IMR-90 (cell line): Measurements from ENCODE around the gene AP2B1. TPM values are rescaled to one million over a fixed set of nuclear protein-coding genes. Genes with fewer than 3 reads are reported as not detected.
A peak's percentile ranks its signal among the peaks of the same experiment; 100 is the strongest.

Source experiments
- ATAC-seq: fragments of 200-7000 bp; cut with Tn5 transposase; 2 replicates; pipeline ENCODE4 v1.9.1; 2020; ENCODE audit warnings: low read depth, mild to moderate bottlenecking, moderate library complexity
- BruUV-seq: library from RNA; stranded (reverse); fragments of 400-500 nt; replicated peaks from 2 replicates; lab custom pipeline; 2021; lab: Mats Ljungman, UMichigan
- CTCF ChIA-PET: fragments of 300-600 bp; formaldehyde crosslinking; extraction: SDS; loops from one replicate; lab custom pipeline; 2021; ENCODE audit warnings: antibody characterized with exemption; lab: Yijun Ruan, JAX
- POLR2A ChIA-PET: fragments of 300-600 bp; sonication (Branson Sonifier 250); formaldehyde crosslinking; loops from one replicate; lab custom pipeline; 2022; ENCODE audit warnings: antibody characterized with exemption; ENCODE audit not compliant: unreplicated experiment; lab: Charles Lee
- DNase-seq: peaks from one replicate; pipeline ENCODE4 v3.0.0; 2013
- H2AFZ ChIP-seq: replicated peaks from 2 replicates; pipeline ENCODE3; 2013; ENCODE audit warnings: low read length, mild to moderate bottlenecking; ENCODE audit not compliant: poor library complexity
- H2AK5ac ChIP-seq: 2 replicates; pipeline ENCODE4 v1.6.1; 2013; ENCODE audit warnings: low read depth, low read length, inconsistent platforms
- H2AK9ac ChIP-seq: replicated peaks from 2 replicates; pipeline ENCODE3; 2013; ENCODE audit warnings: mild to moderate bottlenecking, low read depth, low read length, moderate library complexity; ENCODE audit not compliant: poor library complexity
- H2BK120ac ChIP-seq: 2 replicates; pipeline ENCODE4 v1.6.1; 2013; ENCODE audit warnings: low read depth, low read length, inconsistent platforms
- H2BK15ac ChIP-seq: 3 replicates; pipeline ENCODE4 v1.6.1; 2013; ENCODE audit warnings: low read depth, low read length, inconsistent platforms
- H2BK20ac ChIP-seq: 2 replicates; pipeline ENCODE4 v1.6.1; 2013; ENCODE audit warnings: low read depth, mild to moderate bottlenecking, inconsistent platforms, low read length, moderate library complexity
- H2BK5ac ChIP-seq: 2 replicates; pipeline ENCODE4 v1.6.1; 2013; ENCODE audit warnings: mild to moderate bottlenecking, low read depth, low read length, inconsistent platforms; ENCODE audit not compliant: poor library complexity, severe bottlenecking
- H3K14ac ChIP-seq: replicated peaks from 2 replicates; pipeline ENCODE4 v1.6.1; 2013; ENCODE audit warnings: low read depth, low read length, inconsistent platforms
- H3K18ac ChIP-seq: 2 replicates; pipeline ENCODE4 v1.6.1; 2013; ENCODE audit warnings: low read depth, low read length, control low read depth
- H3K23ac ChIP-seq: 2 replicates; pipeline ENCODE4 v1.6.1; 2013; ENCODE audit warnings: low read depth, low read length, inconsistent platforms
- H3K27ac ChIP-seq: 2 replicates; pipeline ENCODE4 v1.5.1; 2013; ENCODE audit warnings: mild to moderate bottlenecking, control low read depth, low read length; ENCODE audit not compliant: insufficient read depth
- H3K27me3 ChIP-seq: 2 replicates; pipeline ENCODE4 v1.6.1; 2013; ENCODE audit warnings: low read length; ENCODE audit not compliant: control insufficient read depth, insufficient read depth
- H3K36me3 ChIP-seq: 2 replicates; pipeline ENCODE4 v1.6.1; 2013; ENCODE audit warnings: low read length, mixed read lengths; ENCODE audit not compliant: control insufficient read depth, insufficient read depth
- H3K4ac ChIP-seq: 2 replicates; pipeline ENCODE4 v1.6.1; 2013; ENCODE audit warnings: low read depth, low read length, inconsistent platforms
- H3K4me1 ChIP-seq: 2 replicates; pipeline ENCODE4 v1.6.1; 2013; ENCODE audit warnings: low read length, mixed read lengths; ENCODE audit not compliant: control insufficient read depth, insufficient read depth
- H3K4me2 ChIP-seq: 2 replicates; pipeline ENCODE4 v1.6.1; 2013; ENCODE audit warnings: low read depth, mild to moderate bottlenecking, control low read depth, low read length, moderate library complexity
- H3K4me3 ChIP-seq: 2 replicates; pipeline ENCODE4 v1.5.1; 2013; ENCODE audit warnings: low read depth, mild to moderate bottlenecking, control low read depth, low read length, moderate library complexity; ENCODE audit not compliant: insufficient read depth
- H3K56ac ChIP-seq: 2 replicates; pipeline ENCODE4 v1.6.1; 2013; ENCODE audit warnings: low read length, inconsistent platforms; ENCODE audit not compliant: insufficient read depth; ENCODE audit errors: extremely low read depth
- H3K79me1 ChIP-seq, 2 experiments: 2 replicates each; pipeline ENCODE4 v1.6.1; 2013; ENCODE audit warnings: low read length in 2 of 2, inconsistent platforms in 1 of 2, low read depth in 1 of 2
- H3K9ac ChIP-seq: 2 replicates; pipeline ENCODE4 v1.6.1; 2013; ENCODE audit warnings: low read depth, low read length, control low read depth
- H3K9me1 ChIP-seq: 2 replicates; pipeline ENCODE4 v1.6.1; 2013; ENCODE audit warnings: low read length, inconsistent platforms; ENCODE audit not compliant: insufficient read depth
- H3K9me3 ChIP-seq: 2 replicates; pipeline ENCODE4 v1.6.1; 2013; ENCODE audit warnings: low read length; ENCODE audit not compliant: control insufficient read depth, insufficient read depth
- H4K20me1 ChIP-seq: 2 replicates; pipeline ENCODE4 v1.6.1; 2013; ENCODE audit warnings: low read length, inconsistent platforms; ENCODE audit not compliant: insufficient read depth
- H4K5ac ChIP-seq: 2 replicates; pipeline ENCODE4 v1.6.1; 2013; ENCODE audit warnings: mild to moderate bottlenecking, low read depth, low read length, control low read depth
- H4K8ac ChIP-seq, 2 experiments: 2 replicates each; pipeline ENCODE4 v1.6.1; 2013; ENCODE audit warnings: low read depth in 2 of 2, low read length in 2 of 2, control low read depth in 1 of 2, inconsistent platforms in 1 of 2
- H4K91ac ChIP-seq: 2 replicates; pipeline ENCODE4 v1.6.1; 2013; ENCODE audit warnings: low read depth, low read length, inconsistent platforms; ENCODE audit not compliant: insufficient read depth
- BHLHE40 ChIP-seq: fragments of 150-350 bp; IDR thresholded peaks from 2 replicates; pipeline ENCODE4 v1.6.1; 2016; ENCODE audit warnings: mild to moderate bottlenecking, low read depth, low read length
- CEBPB ChIP-seq: IDR thresholded peaks from 2 replicates; pipeline ENCODE4 v1.6.1; 2012; ENCODE audit warnings: low read depth, low read length, improper control_type of control experiment
- CHD1 ChIP-seq: IDR thresholded peaks from 2 replicates; pipeline ENCODE4 v1.6.1; 2012; ENCODE audit warnings: low read depth, low read length, improper control_type of control experiment
- ELK1 ChIP-seq: fragments of 150-350 bp; IDR thresholded peaks from 2 replicates; pipeline ENCODE4 v1.6.1; 2016; ENCODE audit warnings: low read depth, mild to moderate bottlenecking, low read length, moderate library complexity, borderline replicate concordance
- FOS ChIP-seq: fragments of 150-350 bp; IDR thresholded peaks from 2 replicates; pipeline ENCODE4 v1.6.1; 2016; ENCODE audit warnings: low read depth, low read length
- MAFK ChIP-seq: IDR thresholded peaks from 2 replicates; pipeline ENCODE4 v1.6.1; 2012; ENCODE audit warnings: low read depth, low read length, improper control_type of control experiment
- MAZ ChIP-seq: IDR thresholded peaks from 2 replicates; pipeline ENCODE4 v1.6.1; 2012; ENCODE audit warnings: low read depth, mild to moderate bottlenecking, low read length, improper control_type of control experiment, moderate library complexity, borderline replicate concordance
- MXI1 ChIP-seq: IDR thresholded peaks from 2 replicates; pipeline ENCODE4 v1.6.1; 2012; ENCODE audit warnings: low read depth, mild to moderate bottlenecking, low read length, moderate library complexity, borderline replicate concordance
- NFE2L2 ChIP-seq: fragments of 150-350 bp; IDR thresholded peaks from 2 replicates; pipeline ENCODE4 v1.6.1; 2016; ENCODE audit warnings: low read depth, mild to moderate bottlenecking, low read length
- POLR2A ChIP-seq: IDR thresholded peaks from 2 replicates; pipeline ENCODE4 v1.6.1; 2012; ENCODE audit warnings: mild to moderate bottlenecking, low read depth, low read length
- RAD21 ChIP-seq: IDR thresholded peaks from 2 replicates; pipeline ENCODE4 v1.6.1; 2012; ENCODE audit warnings: low read length, improper control_type of control experiment
- RCOR1 ChIP-seq: IDR thresholded peaks from 2 replicates; pipeline ENCODE4 v1.6.1; 2012; ENCODE audit warnings: mild to moderate bottlenecking, low read length, improper control_type of control experiment; ENCODE audit not compliant: insufficient replicate concordance
- RFX5 ChIP-seq: IDR thresholded peaks from 2 replicates; pipeline ENCODE4 v1.8.0; 2012; ENCODE audit warnings: low read depth, mild to moderate bottlenecking, low read length, moderate library complexity
- SMC3 ChIP-seq: fragments of 150-350 bp; IDR thresholded peaks from 2 replicates; pipeline ENCODE4 v1.6.1; 2016; ENCODE audit warnings: low read depth, mild to moderate bottlenecking, antibody characterized with exemption, low read length, moderate library complexity
- WGBS, 2 experiments: methylation state at CpG; one replicate each; pipeline versions ENCODE4 v1.1.5 to v1.1.7; 2013; ENCODE audit warnings: missing lambda C conversion rate in 2 of 2; ENCODE audit not compliant: insufficient read length in 1 of 2; ENCODE audit errors: extremely low coverage in 2 of 2; 5-methylcytosine and 5-hydroxymethylcytosine counted together
- dilution Hi-C: fragments of 300-500 bp; cut with HindIII; formaldehyde crosslinking; loops from one replicate; pipeline ENCODE4 v1.14.3; 2018; ENCODE audit warnings: low sequenced_read_pairs; ENCODE audit not compliant: unreplicated experiment
- in situ Hi-C: fragments of 300-500 bp; cut with MboI; formaldehyde crosslinking; loops from 3 replicates; pipeline ENCODE4 v1.14.3; 2019; ENCODE audit warnings: low sequenced_read_pairs, inconsistent platforms, mixed read lengths
- intact Hi-C: fragments of 100-400 bp; cut with micrococcal nuclease; formaldehyde crosslinking; loops from 2 replicates; pipeline ENCODE4 v1.10.0; 2022
- polyA plus RNA-seq, 3 experiments: library from polyadenylated mRNA; depleted of rRNA; stranded (reverse); fragments of >200 nt; gene quantifications; 2 replicates each; pipeline ENCODE4 v1.2.3, GENCODE V29; 2012; ENCODE audit warnings: low replicate concordance in 1 of 3
- total RNA-seq: library from RNA; depleted of rRNA; stranded (reverse); fragments of >200 nt; gene quantifications from 2 replicates; pipeline ENCODE4 v1.2.3, GENCODE V29; 2012
- TF ChIP-seq, protein P1 (sequence below): fragments of 150-350 bp; IDR thresholded peaks from 2 replicates; pipeline ENCODE4 v1.6.1; 2017; ENCODE audit warnings: mild to moderate bottlenecking, antibody characterized with exemption, low read length, low read depth
- TF ChIP-seq, protein P2 (sequence below): conservative IDR thresholded peaks from 2 replicates; pipeline ENCODE4 v1.5.1; 2012; ENCODE audit warnings: mild to moderate bottlenecking, low read depth, low read length, improper control_type of control experiment

Gene AP2B1
- total and polyA plus RNA-seq, 2 of the 4 experiments (the other 2 are of a cell fraction): 102 to 125 TPM

GRCh38 chr17:35763767-35764122 lies 176.6 kb downstream of the AP2B1 start:
- ATAC-seq: no peak; the same call in 1 of the 2 replicates
- no peak overlapping the region for H2BK120ac ChIP-seq
- no peak overlapping the region for H3K23ac ChIP-seq
- no peaks in the 10 kb centered on the region for H3K79me1 ChIP-seq
- ChIA-PET POLR2A (no interaction called here), CTCF (interaction anchor here (0.6 to 2.6 kb wide), 21 partner anchors 9 to 456 kb away, joined by 3 to 34 read pairs (median 6); partner anchors contain the start of genes MMP28 and TAF15)
- dilution Hi-C loops: no loop called here
- peak overlapping the region; percentile 85 for H2AK9ac ChIP-seq
- no peak overlapping the region for H3K18ac ChIP-seq
- no peaks in the 10 kb centered on the region for H3K9me3 ChIP-seq
- H4K5ac ChIP-seq: no peak overlapping the region
- H2BK15ac ChIP-seq: no peak overlapping the region
- TF ChIP-seq RFX5 (no peak), MAFK (no peak), RAD21 (no peak), RCOR1 (no peak), CHD1 (no peak), FOS (no peak), NFE2L2 (no peak), ELK1 (no peak), MAZ (no peak), BHLHE40 (no peak), MXI1 (no peak), POLR2A (no peak), SMC3 (no peak), CEBPB (no peak)
- TF ChIP-seq, protein P1, sequence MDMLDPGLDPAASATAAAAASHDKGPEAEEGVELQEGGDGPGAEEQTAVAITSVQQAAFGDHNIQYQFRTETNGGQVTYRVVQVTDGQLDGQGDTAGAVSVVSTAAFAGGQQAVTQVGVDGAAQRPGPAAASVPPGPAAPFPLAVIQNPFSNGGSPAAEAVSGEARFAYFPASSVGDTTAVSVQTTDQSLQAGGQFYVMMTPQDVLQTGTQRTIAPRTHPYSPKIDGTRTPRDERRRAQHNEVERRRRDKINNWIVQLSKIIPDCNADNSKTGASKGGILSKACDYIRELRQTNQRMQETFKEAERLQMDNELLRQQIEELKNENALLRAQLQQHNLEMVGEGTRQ: no peak
- TF ChIP-seq, protein P2, sequence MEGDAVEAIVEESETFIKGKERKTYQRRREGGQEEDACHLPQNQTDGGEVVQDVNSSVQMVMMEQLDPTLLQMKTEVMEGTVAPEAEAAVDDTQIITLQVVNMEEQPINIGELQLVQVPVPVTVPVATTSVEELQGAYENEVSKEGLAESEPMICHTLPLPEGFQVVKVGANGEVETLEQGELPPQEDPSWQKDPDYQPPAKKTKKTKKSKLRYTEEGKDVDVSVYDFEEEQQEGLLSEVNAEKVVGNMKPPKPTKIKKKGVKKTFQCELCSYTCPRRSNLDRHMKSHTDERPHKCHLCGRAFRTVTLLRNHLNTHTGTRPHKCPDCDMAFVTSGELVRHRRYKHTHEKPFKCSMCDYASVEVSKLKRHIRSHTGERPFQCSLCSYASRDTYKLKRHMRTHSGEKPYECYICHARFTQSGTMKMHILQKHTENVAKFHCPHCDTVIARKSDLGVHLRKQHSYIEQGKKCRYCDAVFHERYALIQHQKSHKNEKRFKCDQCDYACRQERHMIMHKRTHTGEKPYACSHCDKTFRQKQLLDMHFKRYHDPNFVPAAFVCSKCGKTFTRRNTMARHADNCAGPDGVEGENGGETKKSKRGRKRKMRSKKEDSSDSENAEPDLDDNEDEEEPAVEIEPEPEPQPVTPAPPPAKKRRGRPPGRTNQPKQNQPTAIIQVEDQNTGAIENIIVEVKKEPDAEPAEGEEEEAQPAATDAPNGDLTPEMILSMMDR: no peak
- WGBS, 2 experiments: 0% methylated on average over 3 of the region's 17 CpGs; no CpG with 5 or more reads in 1 of the 2 experiments
- peak overlapping the region; percentile 93 for H2AFZ ChIP-seq
- no peak overlapping the region for H4K91ac ChIP-seq
- no peak overlapping the region for H3K56ac ChIP-seq
- BruUV-seq: no TSS peak
- no peak overlapping the region for H3K4ac ChIP-seq
- H4K20me1 ChIP-seq: peaks cover 8% of the 10 kb centered on the region; the same call in 1 of the 2 replicates
- peak overlapping the region; percentile 35; the same call in 1 of the 2 replicates for H3K4me3 ChIP-seq
- H2AK5ac ChIP-seq: no peak overlapping the region
- H2BK20ac ChIP-seq: no peak overlapping the region
- no peak for DNase-seq
- H4K8ac ChIP-seq: no peak overlapping the region
- no peak overlapping the region for H2BK5ac ChIP-seq
- H3K27ac ChIP-seq: no peak overlapping the region; the same call in 1 of the 2 replicates
- in situ Hi-C loops: loop anchor here (5.0 kb wide), 1 partner anchor 44 kb away; the partner anchor contains the start of gene TAF15
- H3K9ac ChIP-seq: peak overlapping the region; percentile 71; the same call in 1 of the 2 replicates
- H3K14ac ChIP-seq: no peak overlapping the region
- no peaks in the 10 kb centered on the region for H3K36me3 ChIP-seq
- peaks cover 3% of the 10 kb centered on the region for H3K4me1 ChIP-seq
- H3K9me1 ChIP-seq: no peaks in the 10 kb centered on the region
- H3K4me2 ChIP-seq: peak overlapping the region; percentile 95
- peaks cover 26% of the 10 kb centered on the region for H3K27me3 ChIP-seq
- intact Hi-C loops: loop anchor here (1.0 kb wide), 1 partner anchor 41 kb away; no protein-coding TSS in a partner anchor
